ENCODE data around the gene CCNK. TPM values are rescaled to one million over a fixed set of nuclear protein-coding genes. Genes with fewer than 3 reads are reported as not detected.

The CCNK gene
- polyA plus RNA-seq, 3 donors, result 44.4 to 45.1 (median 45.0) TPM

- DNase-seq, result no peak
Observed at GRCh38 chr14:99517643-99518381, 36.6 kb downstream of the CCNK start.

GRCh38 chr14:99518441-99519346 is 37.5 kb downstream of the CCNK start:
- peak; percentile 51 for DNase-seq

GRCh38 chr14:99519347-99519881 is 38.2 kb downstream of the CCNK start:
- DNase-seq, result no peak

- DNase-seq, result no peak
Observed at GRCh38 chr14:99519931-99520421, 38.8 kb downstream of the CCNK start.

- no peak for DNase-seq
Observed at GRCh38 chr14:99520571-99521081, 39.4 kb downstream of the CCNK start.

GRCh38 chr14:99521176-99522024 is 40.2 kb downstream of the CCNK start:
- DNase-seq, result no peak

GRCh38 chr14:99522025-99522401 is 40.8 kb downstream of the CCNK start:
- DNase-seq, result no peak

GRCh38 chr14:99522457-99522891 is 41.3 kb downstream of the CCNK start:
- DNase-seq, result no peak

- DNase-seq, result peak; percentile 71
Observed at GRCh38 chr14:99522934-99523703, 41.9 kb downstream of the CCNK start.

GRCh38 chr14:99523704-99524055 is 42.5 kb downstream of the CCNK start:
- DNase-seq, result no peak

- no peak for DNase-seq
Observed at GRCh38 chr14:99524091-99524661, 43.0 kb downstream of the CCNK start.

- no peak for DNase-seq
Observed at GRCh38 chr14:99524804-99525698, 43.8 kb downstream of the CCNK start.

- DNase-seq, result no peak
Observed at GRCh38 chr14:99525699-99526080, 44.5 kb downstream of the CCNK start.

- DNase-seq, result no peak
Observed at GRCh38 chr14:99527026-99527425, 45.8 kb downstream of the CCNK start.

- no peak for DNase-seq
Observed at GRCh38 chr14:99527427-99528076, 46.3 kb downstream of the CCNK start.

- no peak for DNase-seq
Observed at GRCh38 chr14:99529899-99530298, 48.7 kb downstream of the CCNK start.

GRCh38 chr14:99530407-99531155 is 49.4 kb downstream of the CCNK start:
- no peak for DNase-seq
